AG09319 (cell line): Measurements from ENCODE around the gene DDX20.

Experiments
- DNase-seq: peaks from one replicate; pipeline ENCODE4 v3.0.0-alpha.2; 2010; ENCODE audit warnings: low read depth; ENCODE audit errors: extremely low read depth
- TF ChIP-seq, protein P1 (sequence below): IDR thresholded peaks from 2 replicates; pipeline ENCODE4 v1.5.1; 2011; ENCODE audit warnings: low read depth, mild to moderate bottlenecking, inconsistent platforms, low read length, moderate library complexity

DDX20 gene

DNA sequence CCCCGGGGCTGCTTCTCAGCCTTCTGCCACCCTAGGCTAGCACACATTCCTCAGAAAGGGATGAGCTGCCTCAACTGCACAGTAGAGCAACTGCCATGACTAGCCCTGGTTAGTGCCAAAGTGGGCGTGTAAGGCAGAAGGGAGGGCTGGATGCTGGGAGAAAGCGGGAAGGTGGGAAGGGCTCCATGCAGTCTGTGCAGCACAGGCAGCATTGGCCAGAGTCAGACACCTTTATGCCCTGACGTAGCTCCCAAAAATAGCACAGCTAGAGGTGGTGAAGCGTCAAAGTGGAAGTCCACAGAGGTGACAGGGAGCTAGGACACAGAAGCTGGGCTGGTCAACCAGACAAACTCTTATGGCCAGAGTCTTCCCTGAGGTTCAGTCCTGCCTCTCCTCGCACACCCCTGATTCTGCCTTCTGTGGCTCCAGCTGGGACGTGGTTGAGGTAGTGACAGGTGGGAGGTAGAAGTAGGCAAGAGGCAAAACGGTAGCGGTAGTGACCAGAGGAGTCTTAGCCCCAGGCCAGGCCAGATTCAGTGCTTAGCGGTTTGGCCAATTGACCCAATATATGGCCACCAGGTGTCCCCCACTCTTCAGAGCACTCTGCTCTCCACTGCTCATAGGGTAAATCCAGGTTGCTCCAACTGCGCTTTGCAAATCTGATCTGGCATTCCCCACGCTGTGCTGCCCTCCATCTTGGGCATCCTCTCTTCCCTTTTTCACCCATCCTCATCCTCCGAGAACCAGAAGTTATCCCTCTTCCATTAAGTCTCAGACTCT is 45.6 kb downstream of the DDX20 start:
- no peak for DNase-seq
- TF ChIP-seq, protein P1, sequence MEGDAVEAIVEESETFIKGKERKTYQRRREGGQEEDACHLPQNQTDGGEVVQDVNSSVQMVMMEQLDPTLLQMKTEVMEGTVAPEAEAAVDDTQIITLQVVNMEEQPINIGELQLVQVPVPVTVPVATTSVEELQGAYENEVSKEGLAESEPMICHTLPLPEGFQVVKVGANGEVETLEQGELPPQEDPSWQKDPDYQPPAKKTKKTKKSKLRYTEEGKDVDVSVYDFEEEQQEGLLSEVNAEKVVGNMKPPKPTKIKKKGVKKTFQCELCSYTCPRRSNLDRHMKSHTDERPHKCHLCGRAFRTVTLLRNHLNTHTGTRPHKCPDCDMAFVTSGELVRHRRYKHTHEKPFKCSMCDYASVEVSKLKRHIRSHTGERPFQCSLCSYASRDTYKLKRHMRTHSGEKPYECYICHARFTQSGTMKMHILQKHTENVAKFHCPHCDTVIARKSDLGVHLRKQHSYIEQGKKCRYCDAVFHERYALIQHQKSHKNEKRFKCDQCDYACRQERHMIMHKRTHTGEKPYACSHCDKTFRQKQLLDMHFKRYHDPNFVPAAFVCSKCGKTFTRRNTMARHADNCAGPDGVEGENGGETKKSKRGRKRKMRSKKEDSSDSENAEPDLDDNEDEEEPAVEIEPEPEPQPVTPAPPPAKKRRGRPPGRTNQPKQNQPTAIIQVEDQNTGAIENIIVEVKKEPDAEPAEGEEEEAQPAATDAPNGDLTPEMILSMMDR: no peak

DNA sequence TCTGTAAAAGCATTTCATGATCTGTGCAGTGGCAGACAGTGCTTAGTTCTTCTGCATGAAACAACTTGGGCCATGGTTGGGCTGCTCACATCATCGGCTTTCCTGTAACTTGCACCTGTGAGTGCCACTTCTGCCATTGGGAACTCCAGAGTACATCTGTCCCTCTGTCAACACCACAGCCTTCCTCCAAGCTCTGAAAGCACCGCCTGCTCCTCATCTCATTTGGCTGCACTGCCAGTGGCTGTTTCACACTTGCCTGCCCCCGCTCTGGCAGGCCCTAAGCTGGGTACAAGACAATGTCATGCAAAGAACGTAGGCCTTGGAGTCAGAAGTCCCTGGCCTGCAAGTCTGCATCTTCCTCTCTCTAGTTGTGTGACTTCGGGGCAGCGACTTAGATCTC is 46.4 kb downstream of the DDX20 start:
- DNase-seq: no peak
- TF ChIP-seq, protein P1: no peak

DNA sequence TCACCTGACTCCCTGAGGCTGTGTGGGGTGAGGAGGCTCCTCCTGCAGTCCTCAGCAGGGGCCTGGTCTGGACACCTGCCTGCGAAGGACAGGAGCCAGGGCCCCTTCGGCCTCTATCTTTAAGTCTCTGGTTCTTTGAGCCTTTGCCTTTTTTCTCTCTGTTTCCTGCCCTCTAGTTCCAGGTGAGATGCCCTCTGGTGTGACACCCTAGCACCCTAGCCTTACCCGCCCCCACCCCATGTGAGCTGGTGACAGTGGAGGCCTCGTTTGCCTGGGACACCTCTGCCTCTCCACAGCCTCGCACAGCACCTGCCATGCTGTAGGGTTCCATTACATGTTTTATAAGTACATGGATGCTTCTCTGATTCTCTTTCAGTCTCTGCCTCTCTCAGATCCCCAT is 47.3 kb downstream of the DDX20 start:
- TF ChIP-seq, protein P1: no peak

DNA sequence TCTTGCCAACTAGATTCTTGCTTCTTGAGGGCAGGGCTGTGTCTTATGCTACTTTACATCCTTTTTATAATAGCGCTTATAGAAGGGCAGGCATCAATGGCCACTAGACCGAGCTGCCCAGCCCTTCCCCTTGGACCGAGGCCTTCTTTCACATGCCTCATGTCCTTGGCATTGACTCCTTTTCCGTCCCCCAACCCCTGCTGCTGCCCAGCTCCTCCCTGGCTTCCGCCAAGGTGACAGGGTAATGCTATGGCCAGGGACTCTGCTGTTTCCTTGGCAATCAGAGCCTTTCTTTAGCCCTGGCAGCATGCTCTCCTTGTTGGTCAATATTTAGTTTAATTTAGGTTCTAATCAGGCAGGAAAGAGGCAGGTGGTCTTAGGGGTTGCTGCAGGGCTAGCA is 48.2 kb downstream of the DDX20 start:
- no peak for DNase-seq
- TF ChIP-seq, protein P1: no peak

More for the DNA sequence above, 47.3 kb downstream of the DDX20 start:
- no peak for DNase-seq

DNA sequence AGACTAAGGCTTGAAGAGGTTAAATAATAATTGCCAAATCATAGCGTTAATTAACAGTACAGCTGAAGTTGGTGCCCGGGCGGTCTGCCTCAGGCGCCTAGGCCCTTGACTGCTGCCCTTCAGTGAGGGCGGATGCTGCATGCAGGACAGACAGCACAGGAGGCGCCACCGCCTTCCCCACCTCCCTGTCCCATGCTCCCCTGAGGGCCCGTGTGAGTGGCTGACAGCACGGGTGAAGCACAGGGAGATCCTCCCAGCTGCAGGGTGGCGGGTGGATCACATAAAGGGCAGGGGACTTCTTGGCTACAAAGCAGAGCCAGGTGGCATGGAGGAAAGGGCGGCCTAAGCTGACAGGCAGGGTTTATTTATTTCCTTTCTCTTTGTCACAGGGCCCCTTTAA is 49.1 kb downstream of the DDX20 start:
- DNase-seq: no peak
- TF ChIP-seq, protein P1: no peak

DNA sequence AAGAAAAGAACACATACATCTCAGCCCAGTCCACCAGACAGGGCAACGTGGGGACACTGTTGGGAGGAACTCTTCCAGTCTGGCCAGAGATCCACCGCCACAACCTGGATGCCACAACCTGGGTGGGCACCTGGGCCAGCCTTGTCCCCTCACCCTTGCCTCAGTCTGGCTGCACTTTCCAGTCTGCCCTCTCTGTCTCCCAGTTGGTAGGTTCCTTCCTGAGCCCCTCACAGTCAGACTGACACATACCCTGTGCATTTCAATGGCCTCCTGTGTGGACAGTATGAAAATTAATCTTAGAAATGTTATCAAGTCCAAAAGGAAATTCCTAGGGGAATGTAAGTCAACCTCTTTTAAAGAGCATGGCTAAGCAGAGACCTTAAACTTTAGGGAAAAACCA is 49.5 kb downstream of the DDX20 start:
- DNase-seq: no peak
- TF ChIP-seq, protein P1: no peak

DNA sequence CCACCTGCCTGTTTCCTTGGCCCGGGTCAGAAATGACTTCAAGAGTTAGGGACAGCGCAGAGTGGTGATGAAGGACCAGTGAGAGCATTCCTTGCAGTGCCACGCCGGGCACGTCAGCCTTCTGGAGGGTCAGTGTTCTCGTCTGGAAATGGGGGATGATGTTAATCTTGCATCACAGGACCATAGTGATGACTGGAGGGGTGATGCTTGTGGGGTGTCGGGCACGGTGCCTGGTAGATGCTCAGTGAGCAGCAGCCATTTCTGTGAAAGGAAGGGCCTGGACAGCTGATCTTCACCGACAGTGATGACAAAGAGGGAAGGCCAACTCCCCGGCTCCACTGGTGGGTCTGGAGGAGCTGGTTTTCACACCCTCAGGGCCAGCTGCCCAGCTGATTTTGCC is 56.2 kb downstream of the DDX20 start:
- TF ChIP-seq, protein P1: no peak
- DNase-seq: no peak
